DOHH2 (cell line): ENCODE measurements around the gene COL2A1.

Experiments used
- H3F3A ChIP-seq: fragments of 200-600 bp; sonication (generic), shearing (Covaris generic); 2 replicates; pipeline ENCODE4 v1.6.0; 2016; ENCODE audit warnings: antibody characterized with exemption, mild to moderate bottlenecking; ENCODE audit not compliant: control insufficient read depth, insufficient read depth
- H3K27ac ChIP-seq: fragments of 200-600 bp; sonication (generic); 2 replicates; pipeline ENCODE4 v1.5.1; 2014; ENCODE audit warnings: low read depth, mild to moderate bottlenecking, low read length, moderate library complexity
- H3K27me3 ChIP-seq: fragments of 200-600 bp; sonication (generic); 2 replicates; pipeline ENCODE4 v1.6.1; 2014; ENCODE audit warnings: mild to moderate bottlenecking, low read length, mixed read lengths; ENCODE audit not compliant: control insufficient read depth
- H3K36me3 ChIP-seq: fragments of 200-600 bp; sonication (generic); 2 replicates; pipeline ENCODE4 v1.6.1; 2014; ENCODE audit warnings: mild to moderate bottlenecking, low read length, moderate library complexity, mixed read lengths; ENCODE audit not compliant: control insufficient read depth
- H3K4me1 ChIP-seq: fragments of 200-600 bp; sonication (generic); 2 replicates; pipeline ENCODE4 v1.6.1; 2014; ENCODE audit warnings: mild to moderate bottlenecking, low read length, mixed read lengths; ENCODE audit not compliant: control insufficient read depth
- H3K4me2 ChIP-seq: fragments of 200-600 bp; sonication (generic); 2 replicates; pipeline ENCODE4 v1.6.0; 2014; ENCODE audit warnings: mild to moderate bottlenecking, low read length, moderate library complexity
- H3K4me3 ChIP-seq: fragments of 200-600 bp; sonication (generic); 2 replicates; pipeline ENCODE4 v1.5.1; 2014; ENCODE audit warnings: mild to moderate bottlenecking, low read length, mixed read lengths
- H3K79me2 ChIP-seq: fragments of 200-600 bp; sonication (generic); 2 replicates; pipeline ENCODE4 v1.6.1; 2014; ENCODE audit warnings: mild to moderate bottlenecking, low read length, mixed read lengths; ENCODE audit not compliant: control insufficient read depth
- H3K9me2 ChIP-seq: fragments of 200-600 bp; sonication (generic); replicated peaks from 2 replicates; pipeline ENCODE4 v1.6.1; 2014; ENCODE audit warnings: mild to moderate bottlenecking, low read length, mixed read lengths; ENCODE audit not compliant: control insufficient read depth
- H3K9me3 ChIP-seq: fragments of 200-600 bp; sonication (generic); 2 replicates; pipeline ENCODE4 v1.6.1; 2014; ENCODE audit warnings: antibody characterized with exemption, low read length, mixed read lengths; ENCODE audit not compliant: control insufficient read depth, insufficient read depth
- H4K20me1 ChIP-seq: fragments of 200-600 bp; sonication (generic); 2 replicates; pipeline ENCODE4 v1.6.0; 2014; ENCODE audit warnings: low read depth, mild to moderate bottlenecking, antibody characterized with exemption, low read length, moderate library complexity; ENCODE audit not compliant: control insufficient read depth, insufficient read depth
- EZH2phosphoT487 ChIP-seq: fragments of 200-600 bp; sonication (generic); IDR thresholded peaks from 2 replicates; pipeline ENCODE4 v1.6.1; 2017; ENCODE audit warnings: borderline replicate concordance, mild to moderate bottlenecking, antibody characterized with exemption, low read length, moderate library complexity, mixed read lengths
- TF ChIP-seq, protein P1 (sequence below): fragments of 200-600 bp; sonication (generic); IDR thresholded peaks from one replicate; pipeline ENCODE4 v1.5.1; 2014; ENCODE audit warnings: antibody characterized with exemption, mild to moderate bottlenecking, low read depth, low read length; ENCODE audit not compliant: poor library complexity, severe bottlenecking

The COL2A1 gene

GRCh38 chr12:47977772-47978597, 26.3 kb downstream of the COL2A1 start:
- Histone ChIP-seq H3F3A (no peaks in the 10 kb centered on the region), H4K20me1 (no peaks in the 10 kb centered on the region), H3K27me3 (peaks cover 4% of the 10 kb centered on the region; the same call in 1 of the 2 replicates), H3K4me2 (no peak overlapping the region), H3K9me2 (no peaks in the 10 kb centered on the region), H3K9me3 (no peaks in the 10 kb centered on the region), H3K36me3 (no peaks in the 10 kb centered on the region), H3K4me1 (no peaks in the 10 kb centered on the region), H3K4me3 (no peak overlapping the region), H3K27ac (no peak overlapping the region), H3K79me2 (no peaks in the 10 kb centered on the region)
- TF ChIP-seq EZH2phosphoT487, result no peak
- TF ChIP-seq, protein P1, sequence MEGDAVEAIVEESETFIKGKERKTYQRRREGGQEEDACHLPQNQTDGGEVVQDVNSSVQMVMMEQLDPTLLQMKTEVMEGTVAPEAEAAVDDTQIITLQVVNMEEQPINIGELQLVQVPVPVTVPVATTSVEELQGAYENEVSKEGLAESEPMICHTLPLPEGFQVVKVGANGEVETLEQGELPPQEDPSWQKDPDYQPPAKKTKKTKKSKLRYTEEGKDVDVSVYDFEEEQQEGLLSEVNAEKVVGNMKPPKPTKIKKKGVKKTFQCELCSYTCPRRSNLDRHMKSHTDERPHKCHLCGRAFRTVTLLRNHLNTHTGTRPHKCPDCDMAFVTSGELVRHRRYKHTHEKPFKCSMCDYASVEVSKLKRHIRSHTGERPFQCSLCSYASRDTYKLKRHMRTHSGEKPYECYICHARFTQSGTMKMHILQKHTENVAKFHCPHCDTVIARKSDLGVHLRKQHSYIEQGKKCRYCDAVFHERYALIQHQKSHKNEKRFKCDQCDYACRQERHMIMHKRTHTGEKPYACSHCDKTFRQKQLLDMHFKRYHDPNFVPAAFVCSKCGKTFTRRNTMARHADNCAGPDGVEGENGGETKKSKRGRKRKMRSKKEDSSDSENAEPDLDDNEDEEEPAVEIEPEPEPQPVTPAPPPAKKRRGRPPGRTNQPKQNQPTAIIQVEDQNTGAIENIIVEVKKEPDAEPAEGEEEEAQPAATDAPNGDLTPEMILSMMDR, result no peak

DNA sequence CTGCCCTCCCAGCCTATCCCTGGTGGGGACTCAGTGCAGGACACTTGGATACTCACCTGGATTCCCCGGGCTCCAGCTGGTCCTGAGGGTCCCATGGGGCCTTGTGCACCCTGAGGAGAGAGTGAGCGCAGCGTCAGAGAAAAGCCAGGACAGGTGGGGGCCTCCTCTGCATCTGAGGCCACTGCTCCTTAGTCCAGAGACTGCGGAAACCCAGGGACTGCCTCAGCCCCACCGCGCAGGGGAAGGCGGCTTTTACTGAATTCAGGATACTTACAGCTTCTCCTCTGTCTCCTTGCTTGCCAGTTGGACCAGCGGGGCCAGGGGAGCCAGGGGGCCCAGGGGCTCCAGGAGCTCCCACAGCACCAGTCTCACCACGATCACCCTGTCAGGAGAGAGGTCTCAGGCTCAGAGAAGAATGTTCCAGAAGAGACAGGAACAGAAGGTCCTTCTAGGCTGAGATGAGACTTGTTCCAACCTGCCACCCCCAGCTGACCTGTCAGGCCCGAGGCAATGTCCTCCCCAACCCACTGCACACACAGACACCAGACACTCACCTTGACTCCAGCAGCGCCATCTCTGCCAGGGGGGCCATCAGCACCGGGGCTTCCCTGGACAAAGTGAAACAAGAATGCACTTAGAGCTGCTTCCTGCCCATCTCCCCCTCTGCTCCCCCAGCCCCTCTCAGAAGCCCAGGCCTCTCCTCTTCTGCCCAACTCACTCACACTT, 27.1 kb downstream of the COL2A1 start:
- Histone ChIP-seq H3K27ac (no peak overlapping the region), H3K79me2 (no peaks in the 10 kb centered on the region), H3K9me3 (no peaks in the 10 kb centered on the region), H3K4me2 (no peak overlapping the region), H3F3A (no peaks in the 10 kb centered on the region), H3K4me3 (no peak overlapping the region), H3K9me2 (no peaks in the 10 kb centered on the region), H4K20me1 (no peaks in the 10 kb centered on the region), H3K27me3 (peaks cover 4% of the 10 kb centered on the region; the same call in 1 of the 2 replicates), H3K4me1 (no peaks in the 10 kb centered on the region), H3K36me3 (no peaks in the 10 kb centered on the region)
- TF ChIP-seq EZH2phosphoT487, result no peak
- TF ChIP-seq, protein P1, result no peak

DNA sequence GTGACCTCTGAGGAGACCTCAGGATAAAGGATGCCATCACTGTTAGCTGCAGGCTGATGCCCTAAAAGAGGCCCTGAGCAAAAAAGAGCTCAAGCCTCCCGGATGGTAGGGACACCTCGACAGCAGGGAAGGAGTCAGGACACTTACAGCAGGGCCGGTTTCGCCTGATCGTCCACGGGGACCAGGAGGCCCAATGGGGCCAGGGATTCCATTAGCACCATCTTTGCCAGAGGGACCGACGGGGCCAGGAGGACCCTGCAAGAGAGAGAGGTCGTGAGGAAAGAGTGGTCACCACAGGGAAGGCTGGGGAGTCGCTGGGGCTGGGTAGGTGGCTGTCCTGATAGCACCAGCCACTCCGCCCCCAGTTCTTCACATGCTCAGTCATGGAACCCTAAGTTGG, 28.5 kb downstream of the COL2A1 start:
- no peaks in the 10 kb centered on the region; the same call in 1 of the 2 replicates for H3K36me3 ChIP-seq
- H3K27ac ChIP-seq, result no peak overlapping the region
- H3K4me1 ChIP-seq, result no peaks in the 10 kb centered on the region
- TF ChIP-seq, protein P1, result no peak
- no peak for TF ChIP-seq EZH2phosphoT487
- H3K9me2 ChIP-seq, result no peaks in the 10 kb centered on the region
- H3K4me3 ChIP-seq, result no peak overlapping the region
- H3K79me2 ChIP-seq, result no peaks in the 10 kb centered on the region
- no peaks in the 10 kb centered on the region for H4K20me1 ChIP-seq
- H3F3A ChIP-seq, result no peaks in the 10 kb centered on the region
- H3K9me3 ChIP-seq, result no peaks in the 10 kb centered on the region
- H3K4me2 ChIP-seq, result no peak overlapping the region
- H3K27me3 ChIP-seq, result peaks cover 4% of the 10 kb centered on the region; the same call in 1 of the 2 replicates
